Measurements from ENCODE around the gene FAM50A. TPM values are rescaled to one million over a fixed set of nuclear protein-coding genes. Genes with fewer than 3 reads are reported as not detected.
A peak's percentile ranks its signal among the peaks of the same experiment; 100 is the strongest.

Gene FAM50A
- total RNA-seq, 1 donor from 2014 or later = 41.1 TPM

- intact Hi-C loops (cut with micrococcal nuclease) = no loop called here
- DNase-seq = no peak
- H3K36me3 ChIP-seq = peaks cover 25% of the 10 kb centered on the region
- H3K4me1 ChIP-seq = peaks cover 17% of the 10 kb centered on the region
- H3K27me3 ChIP-seq (ENCODE audit: low read depth) = no peaks in the 10 kb centered on the region
- no peaks in the 10 kb centered on the region for H3K9me3 ChIP-seq (replicated peaks)
- H3K4me3 ChIP-seq = no peak overlapping the region
- TF ChIP-seq CTCF (IDR thresholded peaks at IDR 0.05; ENCODE audit: borderline replicate concordance) = no peak
- H3K27ac ChIP-seq (replicated peaks) = no peak overlapping the region
Observed at GRCh38 chrX:154402622-154403127, 41.3 kb upstream of the FAM50A start.

- Histone ChIP-seq H3K27ac (replicated peaks) (no peak overlapping the region), H3K36me3 (peaks cover 25% of the 10 kb centered on the region), H3K4me1 (peaks cover 17% of the 10 kb centered on the region), H3K27me3 (ENCODE audit: low read depth) (no peaks in the 10 kb centered on the region), H3K4me3 (no peak overlapping the region), H3K9me3 (replicated peaks) (no peaks in the 10 kb centered on the region)
- DNase-seq = no peak
- no peak for TF ChIP-seq CTCF (IDR thresholded peaks at IDR 0.05; ENCODE audit: borderline replicate concordance)
- intact Hi-C loops (cut with micrococcal nuclease) = no loop called here
Observed at GRCh38 chrX:154403192-154403591, 40.7 kb upstream of the FAM50A start.

GRCh38 chrX:154403858-154404257 is 40.1 kb upstream of the FAM50A start:
- DNase-seq = no peak
- Histone ChIP-seq H3K36me3 (peaks cover 25% of the 10 kb centered on the region), H3K9me3 (replicated peaks) (no peaks in the 10 kb centered on the region), H3K27me3 (ENCODE audit: low read depth) (no peaks in the 10 kb centered on the region), H3K27ac (replicated peaks) (no peak overlapping the region), H3K4me3 (no peak overlapping the region), H3K4me1 (peaks cover 16% of the 10 kb centered on the region)
- intact Hi-C loops (cut with micrococcal nuclease) = no loop called here
- TF ChIP-seq CTCF (IDR thresholded peaks at IDR 0.05; ENCODE audit: borderline replicate concordance) = no peak

- Histone ChIP-seq H3K9me3 (replicated peaks) (no peaks in the 10 kb centered on the region), H3K4me1 (peaks cover 8% of the 10 kb centered on the region), H3K27me3 (ENCODE audit: low read depth) (no peaks in the 10 kb centered on the region), H3K27ac (replicated peaks) (no peak overlapping the region), H3K4me3 (no peak overlapping the region), H3K36me3 (peaks cover 16% of the 10 kb centered on the region)
- DNase-seq = no peak
- no peak for TF ChIP-seq CTCF (IDR thresholded peaks at IDR 0.05; ENCODE audit: borderline replicate concordance)
- intact Hi-C loops (cut with micrococcal nuclease) = no loop called here
Observed at GRCh38 chrX:154404625-154405192, 39.2 kb upstream of the FAM50A start.

- intact Hi-C loops (cut with micrococcal nuclease) = no loop called here
- H3K27me3 ChIP-seq (ENCODE audit: low read depth) = no peaks in the 10 kb centered on the region
- H3K9me3 ChIP-seq (replicated peaks) = no peaks in the 10 kb centered on the region
- H3K4me1 ChIP-seq = peaks cover 27% of the 10 kb centered on the region
- H3K27ac ChIP-seq (replicated peaks) = peak overlapping the region; percentile 80
- no peaks in the 10 kb centered on the region for H3K36me3 ChIP-seq
- H3K4me3 ChIP-seq = peak overlapping the region; percentile 58
- DNase-seq = no peak
- TF ChIP-seq CTCF (IDR thresholded peaks at IDR 0.05; ENCODE audit: borderline replicate concordance) = no peak
Observed at GRCh38 chrX:154408659-154409221, 35.2 kb upstream of the FAM50A start.

Data from left ventricle myocardium inferior (tissue), 1 donor.